Tibial nerve (tissue), 4 donors: ENCODE measurements around the gene KLHL22. TPM values are rescaled to one million over a fixed set of nuclear protein-coding genes. Genes with fewer than 3 reads are reported as not detected.

Source experiments
- DNase-seq, 2 donors: peaks; one replicate each; pipeline ENCODE4 v3.0.0-alpha.2; 2019; ENCODE audit warnings: low spot score in 2 of 2
- H3K27ac ChIP-seq, 4 donors: fragments of 200-600 bp; sonication (generic) in 3 of 4; one replicate each; pipeline ENCODE4 v1.5.1; 2017 to 2019; ENCODE audit warnings: mild to moderate bottlenecking in 1 of 4
- H3K27me3 ChIP-seq, 2 donors: fragments of 200-600 bp; sonication (generic) in 1 of 2; one replicate each; pipeline versions ENCODE4 v1.5.1 to v1.6.0; 2017 to 2019
- H3K36me3 ChIP-seq, 3 donors: fragments of 200-600 bp; sonication (generic); one replicate each; pipeline ENCODE4 v1.5.1; 2018 to 2019
- H3K4me1 ChIP-seq, 4 donors: fragments of 200-600 bp; sonication (generic) in 3 of 4; one replicate each; pipeline ENCODE4 v1.5.1; 2017 to 2019
- H3K4me3 ChIP-seq, 4 donors: fragments of 200-600 bp; sonication (generic) in 3 of 4; one replicate each; pipeline ENCODE4 v1.5.1; 2017 to 2019; ENCODE audit warnings: mild to moderate bottlenecking in 1 of 4, moderate library complexity in 1 of 4
- H3K9me3 ChIP-seq, 4 donors: fragments of 200-600 bp; sonication (generic) in 3 of 4; one replicate each; pipeline ENCODE4 v1.5.1; 2017 to 2019
- EP300 ChIP-seq, 2 donors: sonication (generic); formaldehyde crosslinking; IDR thresholded peaks; one replicate each; pipeline ENCODE4 v1.6.1; 2017; ENCODE audit warnings: antibody characterized with exemption in 2 of 2, mild to moderate bottlenecking in 1 of 2
- POLR2A ChIP-seq, 2 donors: fragments of 450-650 bp; IDR thresholded peaks; one replicate each; pipeline ENCODE4 v1.6.1; 2017; ENCODE audit warnings: antibody characterized with exemption in 2 of 2, mild to moderate bottlenecking in 2 of 2, moderate library complexity in 2 of 2
- WGBS, 2 donors: methylation state at CpG; one replicate each; pipeline ENCODE4 v1.1.5; 2018; 5-methylcytosine and 5-hydroxymethylcytosine counted together
- total RNA-seq, 4 donors: library from RNA; depleted of rRNA; stranded (reverse); fragments of >200 nt; gene quantifications; one replicate each; pipeline ENCODE4 v1.1.0, GENCODE V29; 2016
- TF ChIP-seq, protein P1 (sequence below), 5 experiments: fragments of 200-600 bp in 3 of 5; fragments of 450-650 bp in 2 of 5; sonication (generic) in 3 of 5; IDR thresholded peaks; one replicate each; pipeline ENCODE4 v1.5.1; 2016 to 2019; ENCODE audit warnings: antibody characterized with exemption in 5 of 5, mild to moderate bottlenecking in 3 of 5, moderate library complexity in 2 of 5

KLHL22 gene
- total RNA-seq, 4 donors from 2014 or later = 31.6 to 50.4 (median 41.4) TPM

DNA sequence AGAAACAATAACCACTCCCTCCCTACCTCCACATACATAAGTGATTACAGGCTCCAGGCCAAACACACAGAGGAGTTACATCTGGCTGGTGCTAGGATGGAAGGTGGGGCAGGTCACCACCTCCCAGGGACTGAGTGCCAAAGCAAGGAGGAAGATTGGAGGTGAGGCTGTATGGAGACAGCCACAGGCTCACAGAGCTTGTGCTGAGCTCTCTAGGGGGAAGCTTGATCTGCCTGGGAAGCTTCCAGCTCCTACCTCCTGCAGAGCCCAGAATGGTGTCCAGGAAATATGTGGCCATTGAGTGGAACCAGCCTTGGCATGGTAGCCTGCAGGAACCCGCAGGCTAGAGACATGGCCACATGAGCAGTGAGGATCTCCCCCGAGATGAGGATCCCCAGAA is 8.2 kb upstream of the KLHL22 start:
- TF ChIP-seq, protein P1, sequence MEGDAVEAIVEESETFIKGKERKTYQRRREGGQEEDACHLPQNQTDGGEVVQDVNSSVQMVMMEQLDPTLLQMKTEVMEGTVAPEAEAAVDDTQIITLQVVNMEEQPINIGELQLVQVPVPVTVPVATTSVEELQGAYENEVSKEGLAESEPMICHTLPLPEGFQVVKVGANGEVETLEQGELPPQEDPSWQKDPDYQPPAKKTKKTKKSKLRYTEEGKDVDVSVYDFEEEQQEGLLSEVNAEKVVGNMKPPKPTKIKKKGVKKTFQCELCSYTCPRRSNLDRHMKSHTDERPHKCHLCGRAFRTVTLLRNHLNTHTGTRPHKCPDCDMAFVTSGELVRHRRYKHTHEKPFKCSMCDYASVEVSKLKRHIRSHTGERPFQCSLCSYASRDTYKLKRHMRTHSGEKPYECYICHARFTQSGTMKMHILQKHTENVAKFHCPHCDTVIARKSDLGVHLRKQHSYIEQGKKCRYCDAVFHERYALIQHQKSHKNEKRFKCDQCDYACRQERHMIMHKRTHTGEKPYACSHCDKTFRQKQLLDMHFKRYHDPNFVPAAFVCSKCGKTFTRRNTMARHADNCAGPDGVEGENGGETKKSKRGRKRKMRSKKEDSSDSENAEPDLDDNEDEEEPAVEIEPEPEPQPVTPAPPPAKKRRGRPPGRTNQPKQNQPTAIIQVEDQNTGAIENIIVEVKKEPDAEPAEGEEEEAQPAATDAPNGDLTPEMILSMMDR (IDR thresholded peaks at IDR 0.05) = no peak
- no peak for TF ChIP-seq EP300 (IDR thresholded peaks at IDR 0.05)
- TF ChIP-seq POLR2A (IDR thresholded peaks at IDR 0.05) = no peak
- Histone ChIP-seq H3K27ac (no peak overlapping the region), H3K4me1 (peaks cover 0 to 16% (median 4%) of the 10 kb centered on the region in 4 donors), H3K9me3 (no peaks in the 10 kb centered on the region), H3K27me3 (no peaks in the 10 kb centered on the region), H3K4me3 (no peak overlapping the region), H3K36me3 (peaks cover 0 to 30% (median 0%) of the 10 kb centered on the region in 3 donors)
- WGBS, 2 donors = 92 to 100% methylated on average over 1 to 2 of the region's 2 CpGs
- DNase-seq = no peak

DNA sequence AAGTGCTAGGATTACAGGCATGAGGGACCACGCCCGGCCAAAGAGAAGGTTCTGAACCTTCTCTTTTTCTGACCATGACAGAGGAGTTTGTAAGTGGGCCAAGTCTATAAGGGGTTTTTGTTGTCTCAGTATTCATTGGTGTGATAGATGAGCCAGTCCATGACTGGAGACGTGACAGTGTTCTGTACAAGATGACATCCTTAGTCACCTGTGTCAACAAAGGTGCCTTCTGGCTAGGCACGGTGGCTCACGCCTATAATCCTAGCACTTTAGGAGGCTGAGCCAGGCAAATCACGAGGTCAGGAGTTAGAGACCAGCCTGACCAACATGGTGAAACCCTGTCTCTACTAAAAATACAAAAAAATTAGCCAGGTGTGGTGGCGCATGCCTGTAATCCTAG is 4.2 kb upstream of the KLHL22 start:
- 92 to 95% methylated on average over 7 of the region's 7 CpGs for WGBS, 2 donors
- Histone ChIP-seq H3K36me3 (peaks cover 0 to 30% (median 0%) of the 10 kb centered on the region in 3 donors), H3K27me3 (no peaks in the 10 kb centered on the region), H3K27ac (no peak overlapping the region), H3K4me1 (peaks cover 0 to 9% (median 4%) of the 10 kb centered on the region in 4 donors), H3K4me3 (no peak overlapping the region), H3K9me3 (no peaks in the 10 kb centered on the region)
- TF ChIP-seq, protein P1 (IDR thresholded peaks at IDR 0.05) = no peak
- TF ChIP-seq POLR2A (IDR thresholded peaks at IDR 0.05) (no peak), EP300 (IDR thresholded peaks at IDR 0.05) (no peak)
- no peak for DNase-seq

DNA sequence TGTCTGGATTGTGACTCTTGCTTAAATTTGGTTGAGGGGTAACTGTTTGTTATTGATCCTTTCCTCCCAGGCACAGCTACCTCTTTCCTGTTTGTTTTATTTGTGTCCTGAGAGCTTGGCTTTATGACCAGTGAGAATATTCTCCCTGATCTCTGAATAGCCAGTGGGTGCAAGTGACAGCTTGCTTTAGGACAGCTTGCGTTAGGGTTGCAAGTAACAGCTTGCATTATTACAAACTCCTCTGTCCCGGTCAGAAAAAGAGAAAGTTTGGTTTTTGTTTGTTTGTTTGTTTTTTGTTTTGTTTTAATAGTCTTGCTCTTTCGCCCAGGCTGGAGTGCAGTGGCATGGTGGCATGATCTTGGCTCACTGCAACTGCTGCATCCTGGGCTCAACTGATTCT is 3.3 kb upstream of the KLHL22 start:
- TF ChIP-seq EP300 (IDR thresholded peaks at IDR 0.05) (no peak), POLR2A (IDR thresholded peaks at IDR 0.05) (no peak)
- TF ChIP-seq, protein P1 (IDR thresholded peaks at IDR 0.05) = no peak
- Histone ChIP-seq H3K36me3 (peaks cover 0 to 30% (median 0%) of the 10 kb centered on the region in 3 donors), H3K27me3 (no peaks in the 10 kb centered on the region), H3K4me1 (peaks cover 0 to 18% (median 13%) of the 10 kb centered on the region in 4 donors), H3K27ac (no peak overlapping the region), H3K9me3 (no peaks in the 10 kb centered on the region), H3K4me3 (no peak overlapping the region)
- 62 to 69% methylated on average over 3 of the region's 3 CpGs for WGBS, 2 donors
- no peak for DNase-seq

DNA sequence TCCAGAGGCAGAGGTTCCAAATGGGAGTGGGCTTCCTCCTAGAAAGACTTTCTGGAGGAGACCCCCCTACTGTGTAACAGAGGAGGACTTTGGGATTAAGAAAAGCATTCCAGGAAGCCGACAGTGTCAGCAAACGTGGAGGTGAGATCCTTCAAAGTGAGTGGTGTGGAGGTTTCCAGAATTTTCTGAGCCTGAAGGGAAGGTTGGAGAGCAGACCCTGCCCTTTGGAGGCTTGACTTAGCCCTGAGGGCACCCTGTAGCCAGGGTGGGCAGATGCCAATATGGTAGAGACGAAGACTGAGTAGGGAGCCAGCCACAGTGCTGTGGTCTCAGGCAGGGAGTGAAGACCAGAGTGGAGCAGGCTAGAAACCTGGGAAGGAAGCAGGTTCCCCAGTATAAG is 1.8 kb upstream of the KLHL22 start:
- peaks cover 0 to 28% (median 16%) of the 10 kb centered on the region in 4 donors for H3K4me1 ChIP-seq
- no peaks in the 10 kb centered on the region for H3K27me3 ChIP-seq
- 90 to 91% methylated on average over 3 of the region's 3 CpGs for WGBS, 2 donors
- no peak overlapping the region for H3K27ac ChIP-seq
- H3K36me3 ChIP-seq = peaks cover 0 to 30% (median 0%) of the 10 kb centered on the region in 3 donors
- no peak for DNase-seq
- no peaks in the 10 kb centered on the region for H3K9me3 ChIP-seq
- H3K4me3 ChIP-seq = no peak overlapping the region
- TF ChIP-seq, protein P1 (IDR thresholded peaks at IDR 0.05) = no peak

DNA sequence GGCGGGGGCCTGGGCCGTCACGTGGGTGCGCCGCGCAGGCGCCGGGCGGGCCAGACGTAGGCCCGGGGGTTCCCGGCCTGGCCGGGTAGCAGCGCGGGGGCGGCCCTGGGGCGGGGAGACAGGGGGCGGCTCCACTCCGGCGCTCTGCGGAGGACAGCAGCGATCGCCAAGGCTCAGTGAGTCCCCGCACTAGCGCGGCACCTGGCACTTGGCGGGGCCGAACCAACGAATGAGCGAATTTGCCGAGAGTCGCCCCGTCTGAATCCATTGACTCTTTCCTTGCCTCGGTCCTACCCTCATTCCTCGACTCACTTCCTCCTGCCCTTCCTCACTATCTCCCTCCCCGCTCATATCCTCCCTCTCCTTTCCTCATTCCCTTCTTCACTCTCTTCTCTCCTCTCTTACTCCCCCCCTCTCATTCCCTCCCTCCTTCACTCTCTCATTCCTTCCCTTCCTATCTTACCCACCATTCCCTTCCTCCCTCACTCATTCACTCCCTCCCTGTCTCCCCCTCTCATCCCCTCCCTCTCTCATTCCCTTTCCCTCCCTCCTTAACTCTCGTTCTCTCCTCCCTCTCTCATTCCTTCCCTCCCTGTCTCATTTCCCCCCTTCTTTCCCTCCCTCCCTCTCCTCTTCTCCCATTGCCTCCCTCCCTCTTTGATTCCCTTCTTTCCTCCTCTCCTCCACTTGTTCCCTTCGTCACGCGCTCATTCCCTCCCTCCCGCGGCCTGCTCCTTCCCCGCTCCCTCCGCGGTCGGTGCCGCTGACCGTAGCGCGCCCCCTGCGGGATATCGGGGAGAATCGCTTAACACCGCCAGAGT is 476 bp upstream of the KLHL22 start:
- Histone ChIP-seq H3K27me3 (no peaks in the 10 kb centered on the region), H3K4me1 (peaks cover 0 to 34% (median 16%) of the 10 kb centered on the region in 4 donors), H3K9me3 (no peaks in the 10 kb centered on the region), H3K36me3 (peaks cover 0 to 19% (median 0%) of the 10 kb centered on the region in 3 donors), H3K27ac (peak overlapping the region; percentile 91 to 98 (median 95)), H3K4me3 (peak overlapping the region; percentile 47 to 78 (median 61))
- 1% methylated on average over 38 to 47 of the region's 54 CpGs for WGBS, 2 donors
- TF ChIP-seq, protein P1 (IDR thresholded peaks at IDR 0.05) = peak; percentile 87 to 95 (median 91)
- peak; percentile 66 to 78 for TF ChIP-seq POLR2A (IDR thresholded peaks at IDR 0.05)
- TF ChIP-seq EP300 (IDR thresholded peaks at IDR 0.05) = peak in 1 of 2 donors; percentile 64
- DNase-seq = peak; percentile 79 to 82
